Body of pancreas (tissue), 4 donors: ENCODE results near the gene ZSCAN1.

ENCODE experiments used
- POLR2A ChIP-seq, 3 donors: fragments of 450-650 bp; IDR thresholded peaks; one replicate each; pipeline ENCODE4 v1.6.1; 2016; ENCODE audit warnings: antibody characterized with exemption in 3 of 3, mild to moderate bottlenecking in 2 of 3
- TF ChIP-seq, protein P1 (sequence below), 7 experiments: fragments of 450-650 bp in 4 of 7; fragments of 200-600 bp in 3 of 7; sonication (generic) in 3 of 7; IDR thresholded peaks; one replicate each; pipeline ENCODE4 v1.5.1; 2016 to 2019; ENCODE audit warnings: antibody characterized with exemption in 7 of 7

DNA sequence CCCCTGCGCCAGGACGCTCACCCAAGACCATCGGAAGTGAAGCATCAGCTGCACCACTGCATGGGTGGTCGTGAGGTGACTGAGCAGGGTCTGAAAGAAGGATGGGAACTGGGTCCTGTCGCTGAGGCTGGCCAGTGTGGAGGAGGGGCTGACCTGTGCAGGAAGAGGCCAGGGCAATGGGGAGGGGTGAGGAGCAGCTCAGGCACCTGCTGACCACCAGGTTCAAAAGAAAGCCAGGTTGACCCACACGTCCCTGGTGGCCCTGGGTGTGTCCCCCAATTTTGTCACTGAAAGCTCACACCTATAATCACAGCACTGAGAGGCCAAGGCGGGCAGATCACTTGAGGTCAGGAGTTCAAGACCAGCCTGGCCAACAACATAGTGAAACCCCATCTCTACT is 13.7 kb upstream of the ZSCAN1 start:
- TF ChIP-seq, protein P1, sequence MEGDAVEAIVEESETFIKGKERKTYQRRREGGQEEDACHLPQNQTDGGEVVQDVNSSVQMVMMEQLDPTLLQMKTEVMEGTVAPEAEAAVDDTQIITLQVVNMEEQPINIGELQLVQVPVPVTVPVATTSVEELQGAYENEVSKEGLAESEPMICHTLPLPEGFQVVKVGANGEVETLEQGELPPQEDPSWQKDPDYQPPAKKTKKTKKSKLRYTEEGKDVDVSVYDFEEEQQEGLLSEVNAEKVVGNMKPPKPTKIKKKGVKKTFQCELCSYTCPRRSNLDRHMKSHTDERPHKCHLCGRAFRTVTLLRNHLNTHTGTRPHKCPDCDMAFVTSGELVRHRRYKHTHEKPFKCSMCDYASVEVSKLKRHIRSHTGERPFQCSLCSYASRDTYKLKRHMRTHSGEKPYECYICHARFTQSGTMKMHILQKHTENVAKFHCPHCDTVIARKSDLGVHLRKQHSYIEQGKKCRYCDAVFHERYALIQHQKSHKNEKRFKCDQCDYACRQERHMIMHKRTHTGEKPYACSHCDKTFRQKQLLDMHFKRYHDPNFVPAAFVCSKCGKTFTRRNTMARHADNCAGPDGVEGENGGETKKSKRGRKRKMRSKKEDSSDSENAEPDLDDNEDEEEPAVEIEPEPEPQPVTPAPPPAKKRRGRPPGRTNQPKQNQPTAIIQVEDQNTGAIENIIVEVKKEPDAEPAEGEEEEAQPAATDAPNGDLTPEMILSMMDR (IDR thresholded peaks at IDR 0.05), result no peak
- no peak for TF ChIP-seq POLR2A (IDR thresholded peaks at IDR 0.05)
